Keratinocyte (primary cell): ENCODE results near the gene SMARCAL1. TPM values are rescaled to one million over a fixed set of nuclear protein-coding genes. Genes with fewer than 3 reads are reported as not detected.
A peak's percentile ranks its signal among the peaks of the same experiment; 100 is the strongest.

Experiments
- DNase-seq: peaks from one replicate; pipeline ENCODE4 v3.0.0-alpha.2; 2011; ENCODE audit warnings: low read depth, missing footprints, low spot score
- FAIRE-seq: peaks from 2 replicates; lab custom pipeline; 2011; peaks lifted over from hg19 to GRCh38; lab: Jason Lieb, UNC
- H2AFZ ChIP-seq: 2 replicates; pipeline ENCODE4 v1.6.0; 2012; ENCODE audit warnings: low read length, control low read depth, inconsistent platforms; ENCODE audit not compliant: control insufficient read depth
- H3K27ac ChIP-seq: 2 replicates; pipeline ENCODE4 v1.5.1; 2011; ENCODE audit warnings: low read length; ENCODE audit not compliant: control insufficient read depth, insufficient read depth
- H3K27me3 ChIP-seq: 3 replicates; pipeline ENCODE4 v1.6.0; 2011; ENCODE audit warnings: low read length; ENCODE audit not compliant: control insufficient read depth, insufficient read depth; ENCODE audit errors: extremely low read depth
- H3K36me3 ChIP-seq, 2 experiments: 2 replicates in 1 of 2; 3 replicates in 1 of 2; pipeline ENCODE4 v1.5.1; 2011; ENCODE audit warnings: low read length in 2 of 2, mild to moderate bottlenecking in 1 of 2; ENCODE audit not compliant: control insufficient read depth in 2 of 2, insufficient read depth in 2 of 2; ENCODE audit errors: extremely low read depth in 1 of 2
- H3K4me1 ChIP-seq: 3 replicates; pipeline ENCODE4 v1.5.1; 2011; ENCODE audit warnings: low read length; ENCODE audit not compliant: control insufficient read depth, insufficient read depth; ENCODE audit errors: extremely low read depth
- H3K4me2 ChIP-seq: 3 replicates; pipeline ENCODE4 v1.6.0; 2011; ENCODE audit warnings: low read depth, low read length; ENCODE audit not compliant: control insufficient read depth, insufficient read depth; ENCODE audit errors: extremely low read depth
- H3K4me3 ChIP-seq, 3 experiments: fragments of 200-600 bp in 1 of 3; sonication (generic) in 1 of 3; 2 replicates in 2 of 3; 3 replicates in 1 of 3; pipeline ENCODE4 v1.5.1; 2011 to 2016; ENCODE audit warnings: low read length in 3 of 3, mild to moderate bottlenecking in 3 of 3, control low read depth in 2 of 3, inconsistent platforms in 1 of 3, low read depth in 1 of 3, mixed read lengths in 1 of 3, mixed run types in 1 of 3, moderate library complexity in 1 of 3; ENCODE audit not compliant: control insufficient read depth in 2 of 3, insufficient read depth in 2 of 3; ENCODE audit errors: extremely low read depth in 1 of 3
- H3K79me2 ChIP-seq: 2 replicates; pipeline ENCODE4 v1.6.0; 2012; ENCODE audit warnings: low read length; ENCODE audit not compliant: control insufficient read depth, insufficient read depth
- H3K9ac ChIP-seq: 3 replicates; pipeline ENCODE4 v1.6.0; 2011; ENCODE audit warnings: low read length; ENCODE audit not compliant: control insufficient read depth, insufficient read depth; ENCODE audit errors: extremely low read depth
- H3K9me1 ChIP-seq: 3 replicates; pipeline ENCODE4 v1.6.0; 2011; ENCODE audit warnings: low read length; ENCODE audit not compliant: control insufficient read depth, insufficient read depth; ENCODE audit errors: extremely low read depth
- H3K9me3 ChIP-seq: 2 replicates; pipeline ENCODE4 v1.5.1; 2012; ENCODE audit warnings: low read depth, low read length; ENCODE audit not compliant: control insufficient read depth
- H4K20me1 ChIP-seq: 3 replicates; pipeline ENCODE4 v1.6.0; 2011; ENCODE audit warnings: low read length; ENCODE audit not compliant: control insufficient read depth, insufficient read depth; ENCODE audit errors: extremely low read depth
- CTCF ChIP-seq, 3 experiments: IDR thresholded peaks in 1 of 3; conservative IDR thresholded peaks in 1 of 3; optimal IDR thresholded peaks in 1 of 3; 2 replicates in 2 of 3; 3 replicates in 1 of 3; pipeline versions ENCODE3 to v1.5.1; 2011; ENCODE audit warnings: low read length in 3 of 3, mild to moderate bottlenecking in 3 of 3, moderate library complexity in 2 of 3, control low read depth in 1 of 3, inconsistent platforms in 1 of 3; ENCODE audit not compliant: insufficient read depth in 2 of 3; ENCODE audit errors: extremely low read depth in 1 of 3
- EZH2 ChIP-seq: IDR thresholded peaks from one replicate; pipeline ENCODE4 v1.6.1; 2012; ENCODE audit warnings: inconsistent platforms, mild to moderate bottlenecking, low read length, moderate library complexity
- dilution Hi-C: fragments of 300-500 bp; cut with MboI; formaldehyde crosslinking; loops from one replicate; pipeline ENCODE4 v1.7.0; 2020; ENCODE audit warnings: low sequenced_read_pairs; ENCODE audit not compliant: extremely low pct_ligation_motif_present
- polyA plus RNA-seq, 5 experiments: library from polyadenylated mRNA; depleted of rRNA in 3 of 5; stranded (reverse) in 3 of 5; stranded (forward) in 1 of 5; unstranded in 1 of 5; fragments of >200 nt; gene quantifications; 1 replicate in 1 of 5; 2 replicates in 3 of 5; 3 replicates in 1 of 5; pipeline versions ENCODE4 v1.2.1 to v1.2.3, GENCODE V29; 2011 to 2012; ENCODE audit warnings: missing spikeins in 2 of 5, low read depth in 1 of 5, low replicate concordance in 1 of 5

SMARCAL1 gene
- polyA plus RNA-seq, 1 donor (not counting 4 experiments of a cell fraction or from before 2014, with no cell fraction given): 26.3 TPM

DNA sequence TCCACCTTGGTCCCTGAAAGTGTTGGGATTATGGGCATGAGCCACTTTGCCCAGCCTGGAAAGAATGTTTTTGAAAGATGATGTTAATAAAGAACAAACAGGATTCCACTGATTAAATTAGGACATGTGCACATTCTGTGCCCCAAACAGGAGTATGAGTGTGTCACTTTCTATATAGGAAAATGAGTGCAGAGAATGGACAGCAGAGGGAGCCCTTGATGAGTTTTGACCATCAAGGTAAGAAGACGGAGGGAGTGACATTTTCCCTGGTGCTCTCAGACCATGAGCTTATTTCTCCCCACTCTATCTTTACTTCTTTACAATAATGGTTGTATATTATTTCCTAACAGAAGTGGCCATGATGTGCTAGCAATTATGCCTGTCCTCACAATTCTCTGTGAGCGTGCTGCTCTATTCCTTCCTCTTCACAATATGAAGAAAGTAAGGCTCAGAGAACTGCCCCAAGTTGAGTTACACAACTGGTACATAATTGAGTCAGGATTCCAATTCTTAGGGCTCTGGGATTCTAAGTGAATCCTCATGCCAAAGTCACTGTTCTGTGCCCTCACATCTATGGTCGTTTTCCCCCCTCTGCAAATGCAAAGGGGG is 107.0 kb downstream of the SMARCAL1 start:
- Histone ChIP-seq H3K4me2 (no peak overlapping the region), H3K27me3 (no peaks in the 10 kb centered on the region), H2AFZ (no peak overlapping the region), H3K4me3 (no peak overlapping the region), H3K9me1 (no peaks in the 10 kb centered on the region), H3K9me3 (no peaks in the 10 kb centered on the region), H3K79me2 (no peaks in the 10 kb centered on the region), H3K36me3 (peaks cover 1 to 5% of the 10 kb centered on the region in 2 experiments), H3K9ac (no peak overlapping the region), H4K20me1 (no peaks in the 10 kb centered on the region), H3K4me1 (no peaks in the 10 kb centered on the region), H3K27ac (no peak overlapping the region)
- no peak for TF ChIP-seq EZH2
- peak; percentile 55 to 75 (median 69) for TF ChIP-seq CTCF (optimal IDR thresholded peaks at IDR 0.05 in 1 of 3, IDR thresholded peaks at IDR 0.05 in 1 of 3, conservative IDR thresholded peaks at IDR 0.05 in 1 of 3; ENCODE audit: extremely low read depth in 1 of 3, insufficient read depth in 2 of 3, low read length in 3 of 3)
- FAIRE-seq (peak; percentile 41), DNase-seq (no peak)
- dilution Hi-C loops: loop anchor here (10.0 kb wide), 1 partner anchor 136 kb away; no protein-coding TSS in a partner anchor

DNA sequence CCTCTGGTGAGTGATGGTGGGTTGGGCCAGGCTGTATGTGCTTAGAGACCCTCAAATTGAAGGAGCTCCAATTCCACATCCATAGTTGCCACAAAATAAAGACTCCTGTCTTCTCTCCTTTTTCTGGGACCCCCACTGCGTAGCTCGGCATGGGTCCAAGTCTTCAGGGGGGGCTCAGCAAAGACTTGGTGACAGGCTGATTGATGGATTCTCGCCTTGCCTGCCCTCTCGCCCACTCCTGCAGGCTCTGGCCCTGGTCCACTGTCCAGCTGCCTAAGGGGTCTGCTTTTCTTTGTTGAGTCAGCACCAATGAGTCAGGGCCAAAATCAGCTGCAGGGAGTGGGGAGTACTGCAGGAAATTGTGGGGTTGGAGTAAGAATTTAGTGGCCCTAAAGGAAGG is 107.8 kb downstream of the SMARCAL1 start:
- Histone ChIP-seq H4K20me1 (no peaks in the 10 kb centered on the region), H3K27me3 (no peaks in the 10 kb centered on the region), H3K79me2 (no peaks in the 10 kb centered on the region), H3K9me1 (no peaks in the 10 kb centered on the region), H3K4me1 (no peaks in the 10 kb centered on the region), H3K4me3 (no peak overlapping the region), H3K27ac (no peak overlapping the region), H3K9ac (no peak overlapping the region), H3K9me3 (no peaks in the 10 kb centered on the region), H3K36me3 (peaks cover 1 to 5% of the 10 kb centered on the region in 2 experiments), H3K4me2 (no peak overlapping the region), H2AFZ (no peak overlapping the region)
- FAIRE-seq (no peak), DNase-seq (no peak)
- TF ChIP-seq EZH2: no peak
- TF ChIP-seq CTCF (optimal IDR thresholded peaks at IDR 0.05 in 1 of 3, IDR thresholded peaks at IDR 0.05 in 1 of 3, conservative IDR thresholded peaks at IDR 0.05 in 1 of 3; ENCODE audit: extremely low read depth in 1 of 3, insufficient read depth in 2 of 3, low read length in 3 of 3): no peak
- dilution Hi-C loops: no loop called here
